ENCODE measurements around the gene CSPG5.

GRCh38 chr3:47612178-47612577, 33.5 kb upstream of the CSPG5 start:
- TF ChIP-seq CTCF (IDR thresholded peaks at IDR 0.05) (no peak), POLR2A (IDR thresholded peaks at IDR 0.05) (no peak), EP300 (IDR thresholded peaks at IDR 0.05) (no peak), POLR2AphosphoS5 (IDR thresholded peaks at IDR 0.05) (peak in 1 of 3 donors; percentile 25)
